Calu3 (cell line): ENCODE results near the gene SCN1A. TPM values are rescaled to one million over a fixed set of nuclear protein-coding genes. Genes with fewer than 3 reads are reported as not detected.

ENCODE experiments used
- BruUV-seq: library from RNA; stranded (reverse); fragments of 400-500 nt; replicated peaks from 2 replicates; lab custom pipeline; 2021; lab: Mats Ljungman, UMichigan
- CTCF ChIA-PET: fragments of 300-600 bp; sonication (Branson Sonifier 250); formaldehyde crosslinking; loops from one replicate; lab custom pipeline; 2022; ENCODE audit warnings: antibody characterized with exemption; lab: Charles Lee
- DNase-seq: peaks from one replicate; pipeline ENCODE4 v3.0.0; 2022
- H3K27ac Mint-ChIP-seq: one replicate; pipeline ENCODE4 v1.8.0; 2022; ENCODE audit warnings: mixed read lengths; ENCODE audit not compliant: unreplicated experiment
- H3K27me3 Mint-ChIP-seq: one replicate; pipeline ENCODE4 v1.8.0; 2022; ENCODE audit warnings: mixed read lengths; ENCODE audit not compliant: unreplicated experiment
- H3K36me3 Mint-ChIP-seq: one replicate; pipeline ENCODE4 v1.8.0; 2022; ENCODE audit warnings: mild to moderate bottlenecking, moderate library complexity, mixed read lengths; ENCODE audit not compliant: insufficient read depth, unreplicated experiment
- H3K4me1 Mint-ChIP-seq: one replicate; pipeline ENCODE4 v1.8.0; 2022; ENCODE audit warnings: mild to moderate bottlenecking, low read depth, mixed read lengths; ENCODE audit not compliant: unreplicated experiment
- H3K4me3 Mint-ChIP-seq: one replicate; pipeline ENCODE4 v1.8.0; 2022; ENCODE audit warnings: mild to moderate bottlenecking, low read depth, moderate library complexity, mixed read lengths; ENCODE audit not compliant: unreplicated experiment
- H3K9me3 Mint-ChIP-seq: one replicate; pipeline ENCODE4 v1.8.0; 2022; ENCODE audit warnings: low read depth, mixed read lengths; ENCODE audit not compliant: unreplicated experiment
- CTCF ChIP-seq: fragments of 200-600 bp; IDR thresholded peaks from one replicate; pipeline ENCODE4 v1.8.0; 2022; ENCODE audit warnings: antibody characterized with exemption; ENCODE audit not compliant: unreplicated experiment
- intact Hi-C: fragments of 100-400 bp; cut with micrococcal nuclease; formaldehyde crosslinking; loops from one replicate; pipeline ENCODE4 v1.10.0; 2022; ENCODE audit not compliant: unreplicated experiment
- total RNA-seq: library from RNA; stranded (reverse); gene quantifications from 2 replicates; pipeline ENCODE4 v1.2.3, GENCODE V29; 2022

The SCN1A gene
- total RNA-seq, 1 experiment from 2014 or later: not detected

- CTCF ChIA-PET: no interaction called here
- TF ChIP-seq CTCF: no peak
- H3K4me1 Mint-ChIP-seq: no peaks in the 10 kb centered on the region
- intact Hi-C loops: no loop called here
- no peaks in the 10 kb centered on the region for H3K36me3 Mint-ChIP-seq
- no peak overlapping the region for H3K27ac Mint-ChIP-seq
- BruUV-seq: no TSS peak
- no peaks in the 10 kb centered on the region for H3K9me3 Mint-ChIP-seq
- DNase-seq: no peak
- no peak overlapping the region for H3K4me3 Mint-ChIP-seq
- no peaks in the 10 kb centered on the region for H3K27me3 Mint-ChIP-seq
These were observed 84.9 kb downstream of the SCN1A start for GRCh38 chr2:166042768-166043390.

DNA sequence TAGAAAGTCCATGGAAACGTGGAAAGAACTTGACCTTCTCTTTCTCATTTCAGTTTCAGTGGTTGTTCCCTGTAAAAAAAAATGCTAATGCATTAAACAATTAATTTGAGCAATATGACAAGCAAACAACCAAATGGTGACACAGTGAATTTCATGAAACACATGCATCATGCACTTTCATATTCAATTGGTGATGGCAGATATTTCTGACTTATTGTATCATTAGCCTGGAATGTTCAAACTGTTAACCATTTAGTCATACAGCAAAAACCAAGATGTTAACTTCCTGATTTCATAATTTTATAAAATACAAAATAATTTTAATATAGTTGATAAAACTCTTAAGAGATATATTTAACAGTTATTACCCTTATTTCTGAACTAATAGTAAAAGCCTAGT, 85.5 kb downstream of the SCN1A start:
- TF ChIP-seq CTCF: no peak
- DNase-seq: no peak
- no peaks in the 10 kb centered on the region for H3K36me3 Mint-ChIP-seq
- H3K4me1 Mint-ChIP-seq: no peaks in the 10 kb centered on the region
- no peaks in the 10 kb centered on the region for H3K27me3 Mint-ChIP-seq
- H3K27ac Mint-ChIP-seq: no peak overlapping the region
- BruUV-seq: no TSS peak
- CTCF ChIA-PET: no interaction called here
- intact Hi-C loops: no loop called here
- no peaks in the 10 kb centered on the region for H3K9me3 Mint-ChIP-seq
- H3K4me3 Mint-ChIP-seq: no peak overlapping the region

GRCh38 chr2:166041613-166042012, 86.2 kb downstream of the SCN1A start:
- Mint-ChIP-seq H3K27me3 (no peaks in the 10 kb centered on the region), H3K27ac (no peak overlapping the region), H3K4me3 (no peak overlapping the region), H3K36me3 (no peaks in the 10 kb centered on the region), H3K9me3 (no peaks in the 10 kb centered on the region), H3K4me1 (no peaks in the 10 kb centered on the region)
- CTCF ChIA-PET: no interaction called here
- DNase-seq: no peak
- no TSS peak for BruUV-seq
- intact Hi-C loops: no loop called here
- TF ChIP-seq CTCF: no peak

GRCh38 chr2:166032361-166032760, 95.5 kb downstream of the SCN1A start:
- no peaks in the 10 kb centered on the region for H3K4me1 Mint-ChIP-seq
- DNase-seq: no peak
- CTCF ChIA-PET: interaction anchor here (0.6 kb wide), 1 partner anchor 967 kb away, joined by 3 read pairs; no protein-coding TSS in a partner anchor

More at GRCh38 chr2:166032361-166032760, 95.5 kb downstream of the SCN1A start:
- no TSS peak for BruUV-seq
- Mint-ChIP-seq H3K36me3 (no peaks in the 10 kb centered on the region), H3K9me3 (no peaks in the 10 kb centered on the region), H3K27ac (no peak overlapping the region), H3K4me3 (no peak overlapping the region), H3K27me3 (no peaks in the 10 kb centered on the region)
- no peak for TF ChIP-seq CTCF
- intact Hi-C loops: no loop called here
